IMR-90 (cell line): ENCODE results near the gene CFAP58. TPM values are rescaled to one million over a fixed set of nuclear protein-coding genes. Genes with fewer than 3 reads are reported as not detected.

Experiments
- ATAC-seq: fragments of 200-7000 bp; cut with Tn5 transposase; 2 replicates; pipeline ENCODE4 v1.9.1; 2020; ENCODE audit warnings: low read depth, mild to moderate bottlenecking, moderate library complexity
- BruUV-seq: library from RNA; stranded (reverse); fragments of 400-500 nt; replicated peaks from 2 replicates; lab custom pipeline; 2021; lab: Mats Ljungman, UMichigan
- CTCF ChIA-PET: fragments of 300-600 bp; formaldehyde crosslinking; extraction: SDS; loops from one replicate; lab custom pipeline; 2021; ENCODE audit warnings: antibody characterized with exemption; lab: Yijun Ruan, JAX
- POLR2A ChIA-PET: fragments of 300-600 bp; sonication (Branson Sonifier 250); formaldehyde crosslinking; loops from one replicate; lab custom pipeline; 2022; ENCODE audit warnings: antibody characterized with exemption; ENCODE audit not compliant: unreplicated experiment; lab: Charles Lee
- DNase-seq: peaks from one replicate; pipeline ENCODE4 v3.0.0; 2013
- H2AFZ ChIP-seq: replicated peaks from 2 replicates; pipeline ENCODE3; 2013; ENCODE audit warnings: low read length, mild to moderate bottlenecking; ENCODE audit not compliant: poor library complexity
- H2AK5ac ChIP-seq: 2 replicates; pipeline ENCODE4 v1.6.1; 2013; ENCODE audit warnings: low read depth, low read length, inconsistent platforms
- H2AK9ac ChIP-seq: replicated peaks from 2 replicates; pipeline ENCODE3; 2013; ENCODE audit warnings: mild to moderate bottlenecking, low read depth, low read length, moderate library complexity; ENCODE audit not compliant: poor library complexity
- H2BK120ac ChIP-seq: 2 replicates; pipeline ENCODE4 v1.6.1; 2013; ENCODE audit warnings: low read depth, low read length, inconsistent platforms
- H2BK15ac ChIP-seq: 3 replicates; pipeline ENCODE4 v1.6.1; 2013; ENCODE audit warnings: low read depth, low read length, inconsistent platforms
- H2BK20ac ChIP-seq: 2 replicates; pipeline ENCODE4 v1.6.1; 2013; ENCODE audit warnings: low read depth, mild to moderate bottlenecking, inconsistent platforms, low read length, moderate library complexity
- H2BK5ac ChIP-seq: 2 replicates; pipeline ENCODE4 v1.6.1; 2013; ENCODE audit warnings: mild to moderate bottlenecking, low read depth, low read length, inconsistent platforms; ENCODE audit not compliant: poor library complexity, severe bottlenecking
- H3K14ac ChIP-seq: replicated peaks from 2 replicates; pipeline ENCODE4 v1.6.1; 2013; ENCODE audit warnings: low read depth, low read length, inconsistent platforms
- H3K18ac ChIP-seq: 2 replicates; pipeline ENCODE4 v1.6.1; 2013; ENCODE audit warnings: low read depth, low read length, control low read depth
- H3K23ac ChIP-seq: 2 replicates; pipeline ENCODE4 v1.6.1; 2013; ENCODE audit warnings: low read depth, low read length, inconsistent platforms
- H3K27ac ChIP-seq: 2 replicates; pipeline ENCODE4 v1.5.1; 2013; ENCODE audit warnings: mild to moderate bottlenecking, control low read depth, low read length; ENCODE audit not compliant: insufficient read depth
- H3K27me3 ChIP-seq: 2 replicates; pipeline ENCODE4 v1.6.1; 2013; ENCODE audit warnings: low read length; ENCODE audit not compliant: control insufficient read depth, insufficient read depth
- H3K36me3 ChIP-seq: 2 replicates; pipeline ENCODE4 v1.6.1; 2013; ENCODE audit warnings: low read length, mixed read lengths; ENCODE audit not compliant: control insufficient read depth, insufficient read depth
- H3K4ac ChIP-seq: 2 replicates; pipeline ENCODE4 v1.6.1; 2013; ENCODE audit warnings: low read depth, low read length, inconsistent platforms
- H3K4me1 ChIP-seq: 2 replicates; pipeline ENCODE4 v1.6.1; 2013; ENCODE audit warnings: low read length, mixed read lengths; ENCODE audit not compliant: control insufficient read depth, insufficient read depth
- H3K4me2 ChIP-seq: 2 replicates; pipeline ENCODE4 v1.6.1; 2013; ENCODE audit warnings: low read depth, mild to moderate bottlenecking, control low read depth, low read length, moderate library complexity
- H3K4me3 ChIP-seq: 2 replicates; pipeline ENCODE4 v1.5.1; 2013; ENCODE audit warnings: low read depth, mild to moderate bottlenecking, control low read depth, low read length, moderate library complexity; ENCODE audit not compliant: insufficient read depth
- H3K56ac ChIP-seq: 2 replicates; pipeline ENCODE4 v1.6.1; 2013; ENCODE audit warnings: low read length, inconsistent platforms; ENCODE audit not compliant: insufficient read depth; ENCODE audit errors: extremely low read depth
- H3K79me1 ChIP-seq, 2 experiments: 2 replicates each; pipeline ENCODE4 v1.6.1; 2013; ENCODE audit warnings: low read length in 2 of 2, inconsistent platforms in 1 of 2, low read depth in 1 of 2
- H3K9ac ChIP-seq: 2 replicates; pipeline ENCODE4 v1.6.1; 2013; ENCODE audit warnings: low read depth, low read length, control low read depth
- H3K9me1 ChIP-seq: 2 replicates; pipeline ENCODE4 v1.6.1; 2013; ENCODE audit warnings: low read length, inconsistent platforms; ENCODE audit not compliant: insufficient read depth
- H3K9me3 ChIP-seq: 2 replicates; pipeline ENCODE4 v1.6.1; 2013; ENCODE audit warnings: low read length; ENCODE audit not compliant: control insufficient read depth, insufficient read depth
- H4K20me1 ChIP-seq: 2 replicates; pipeline ENCODE4 v1.6.1; 2013; ENCODE audit warnings: low read length, inconsistent platforms; ENCODE audit not compliant: insufficient read depth
- H4K5ac ChIP-seq: 2 replicates; pipeline ENCODE4 v1.6.1; 2013; ENCODE audit warnings: mild to moderate bottlenecking, low read depth, low read length, control low read depth
- H4K8ac ChIP-seq, 2 experiments: 2 replicates each; pipeline ENCODE4 v1.6.1; 2013; ENCODE audit warnings: low read depth in 2 of 2, low read length in 2 of 2, control low read depth in 1 of 2, inconsistent platforms in 1 of 2
- H4K91ac ChIP-seq: 2 replicates; pipeline ENCODE4 v1.6.1; 2013; ENCODE audit warnings: low read depth, low read length, inconsistent platforms; ENCODE audit not compliant: insufficient read depth
- BHLHE40 ChIP-seq: fragments of 150-350 bp; IDR thresholded peaks from 2 replicates; pipeline ENCODE4 v1.6.1; 2016; ENCODE audit warnings: mild to moderate bottlenecking, low read depth, low read length
- CEBPB ChIP-seq: IDR thresholded peaks from 2 replicates; pipeline ENCODE4 v1.6.1; 2012; ENCODE audit warnings: low read depth, low read length, improper control_type of control experiment
- FOS ChIP-seq: fragments of 150-350 bp; IDR thresholded peaks from 2 replicates; pipeline ENCODE4 v1.6.1; 2016; ENCODE audit warnings: low read depth, low read length
- MAFK ChIP-seq: IDR thresholded peaks from 2 replicates; pipeline ENCODE4 v1.6.1; 2012; ENCODE audit warnings: low read depth, low read length, improper control_type of control experiment
- MAZ ChIP-seq: IDR thresholded peaks from 2 replicates; pipeline ENCODE4 v1.6.1; 2012; ENCODE audit warnings: low read depth, mild to moderate bottlenecking, low read length, improper control_type of control experiment, moderate library complexity, borderline replicate concordance
- MXI1 ChIP-seq: IDR thresholded peaks from 2 replicates; pipeline ENCODE4 v1.6.1; 2012; ENCODE audit warnings: low read depth, mild to moderate bottlenecking, low read length, moderate library complexity, borderline replicate concordance
- NFE2L2 ChIP-seq: fragments of 150-350 bp; IDR thresholded peaks from 2 replicates; pipeline ENCODE4 v1.6.1; 2016; ENCODE audit warnings: low read depth, mild to moderate bottlenecking, low read length
- RAD21 ChIP-seq: IDR thresholded peaks from 2 replicates; pipeline ENCODE4 v1.6.1; 2012; ENCODE audit warnings: low read length, improper control_type of control experiment
- RCOR1 ChIP-seq: IDR thresholded peaks from 2 replicates; pipeline ENCODE4 v1.6.1; 2012; ENCODE audit warnings: mild to moderate bottlenecking, low read length, improper control_type of control experiment; ENCODE audit not compliant: insufficient replicate concordance
- RFX5 ChIP-seq: IDR thresholded peaks from 2 replicates; pipeline ENCODE4 v1.8.0; 2012; ENCODE audit warnings: low read depth, mild to moderate bottlenecking, low read length, moderate library complexity
- WGBS, 2 experiments: methylation state at CpG; one replicate each; pipeline versions ENCODE4 v1.1.5 to v1.1.7; 2013; ENCODE audit warnings: missing lambda C conversion rate in 2 of 2; ENCODE audit not compliant: insufficient read length in 1 of 2; ENCODE audit errors: extremely low coverage in 2 of 2; 5-methylcytosine and 5-hydroxymethylcytosine counted together
- dilution Hi-C: fragments of 300-500 bp; cut with HindIII; formaldehyde crosslinking; loops from one replicate; pipeline ENCODE4 v1.14.3; 2018; ENCODE audit warnings: low sequenced_read_pairs; ENCODE audit not compliant: unreplicated experiment
- in situ Hi-C: fragments of 300-500 bp; cut with MboI; formaldehyde crosslinking; loops from 3 replicates; pipeline ENCODE4 v1.14.3; 2019; ENCODE audit warnings: low sequenced_read_pairs, inconsistent platforms, mixed read lengths
- intact Hi-C: fragments of 100-400 bp; cut with micrococcal nuclease; formaldehyde crosslinking; loops from 2 replicates; pipeline ENCODE4 v1.10.0; 2022
- polyA plus RNA-seq, 3 experiments: library from polyadenylated mRNA; depleted of rRNA; stranded (reverse); fragments of >200 nt; gene quantifications; 2 replicates each; pipeline ENCODE4 v1.2.3, GENCODE V29; 2012; ENCODE audit warnings: low replicate concordance in 1 of 3
- total RNA-seq: library from RNA; depleted of rRNA; stranded (reverse); fragments of >200 nt; gene quantifications from 2 replicates; pipeline ENCODE4 v1.2.3, GENCODE V29; 2012
- TF ChIP-seq, protein P1 (sequence below): conservative IDR thresholded peaks from 2 replicates; pipeline ENCODE4 v1.5.1; 2012; ENCODE audit warnings: mild to moderate bottlenecking, low read depth, low read length, improper control_type of control experiment
- TF ChIP-seq, protein P2 (sequence below): fragments of 150-350 bp; IDR thresholded peaks from 2 replicates; pipeline ENCODE4 v1.6.1; 2017; ENCODE audit warnings: mild to moderate bottlenecking, antibody characterized with exemption, low read length, low read depth
- TF ChIP-seq, protein P3 (sequence below): fragments of 150-350 bp; IDR thresholded peaks from 2 replicates; pipeline ENCODE4 v1.6.1; 2016; ENCODE audit warnings: low read depth, mild to moderate bottlenecking, low read length, moderate library complexity, borderline replicate concordance

CFAP58 gene
- total and polyA plus RNA-seq, 2 of the 4 experiments (the other 2 are of a cell fraction), result 0.36 to 0.72 TPM

DNA sequence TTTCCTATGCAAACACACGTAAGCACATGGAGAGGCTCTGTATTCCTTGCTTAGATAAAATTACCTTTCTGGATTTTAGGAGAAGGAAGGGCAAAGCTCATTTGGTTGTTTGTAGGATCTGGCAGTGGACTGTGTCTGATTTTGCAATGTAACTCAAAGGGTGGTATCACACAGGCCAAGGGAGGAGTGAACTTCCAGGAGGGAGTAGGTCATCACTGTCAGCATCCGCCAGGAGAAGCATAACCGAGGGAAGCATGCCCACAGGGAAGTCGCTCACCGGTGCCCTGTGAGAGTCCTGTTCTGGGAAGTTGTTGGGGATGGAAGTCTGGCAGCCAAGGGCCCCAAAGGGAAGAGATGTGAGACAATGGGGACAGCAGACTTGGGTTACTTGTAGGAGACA is 74.4 kb downstream of the CFAP58 start:
- no peak overlapping the region for H2BK120ac ChIP-seq
- no peak overlapping the region for H2BK15ac ChIP-seq
- dilution Hi-C loops, result no loop called here
- H4K91ac ChIP-seq, result no peak overlapping the region
- no peaks in the 10 kb centered on the region for H3K9me1 ChIP-seq
- in situ Hi-C loops, result no loop called here
- H2BK5ac ChIP-seq, result no peak overlapping the region
- no peak overlapping the region for H2BK20ac ChIP-seq
- H3K4me3 ChIP-seq, result no peak overlapping the region
- H3K9me3 ChIP-seq, result no peaks in the 10 kb centered on the region
- H2AFZ ChIP-seq, result no peak overlapping the region
- WGBS, 2 experiments, result 70% methylated on average over 4 of the region's 5 CpGs; no CpG with 5 or more reads in 1 of the 2 experiments
- no peak overlapping the region for H4K5ac ChIP-seq
- H3K56ac ChIP-seq, result no peak overlapping the region
- no peak overlapping the region for H2AK9ac ChIP-seq
- H3K4ac ChIP-seq, result no peak overlapping the region
- no peak overlapping the region for H2AK5ac ChIP-seq
- H3K18ac ChIP-seq, result no peak overlapping the region
- H3K23ac ChIP-seq, result no peak overlapping the region
- DNase-seq (no peak), ATAC-seq (no peak)
- H3K27ac ChIP-seq, result no peak overlapping the region
- H3K9ac ChIP-seq, result no peak overlapping the region
- ChIA-PET POLR2A (no interaction called here), CTCF (no interaction called here)
- H3K36me3 ChIP-seq, result no peaks in the 10 kb centered on the region
- no peaks in the 10 kb centered on the region for H3K4me1 ChIP-seq
- no TSS peak for BruUV-seq
- no peak for TF ChIP-seq RAD21
- no peak for TF ChIP-seq CEBPB
- TF ChIP-seq RFX5, result no peak
- TF ChIP-seq, protein P1, sequence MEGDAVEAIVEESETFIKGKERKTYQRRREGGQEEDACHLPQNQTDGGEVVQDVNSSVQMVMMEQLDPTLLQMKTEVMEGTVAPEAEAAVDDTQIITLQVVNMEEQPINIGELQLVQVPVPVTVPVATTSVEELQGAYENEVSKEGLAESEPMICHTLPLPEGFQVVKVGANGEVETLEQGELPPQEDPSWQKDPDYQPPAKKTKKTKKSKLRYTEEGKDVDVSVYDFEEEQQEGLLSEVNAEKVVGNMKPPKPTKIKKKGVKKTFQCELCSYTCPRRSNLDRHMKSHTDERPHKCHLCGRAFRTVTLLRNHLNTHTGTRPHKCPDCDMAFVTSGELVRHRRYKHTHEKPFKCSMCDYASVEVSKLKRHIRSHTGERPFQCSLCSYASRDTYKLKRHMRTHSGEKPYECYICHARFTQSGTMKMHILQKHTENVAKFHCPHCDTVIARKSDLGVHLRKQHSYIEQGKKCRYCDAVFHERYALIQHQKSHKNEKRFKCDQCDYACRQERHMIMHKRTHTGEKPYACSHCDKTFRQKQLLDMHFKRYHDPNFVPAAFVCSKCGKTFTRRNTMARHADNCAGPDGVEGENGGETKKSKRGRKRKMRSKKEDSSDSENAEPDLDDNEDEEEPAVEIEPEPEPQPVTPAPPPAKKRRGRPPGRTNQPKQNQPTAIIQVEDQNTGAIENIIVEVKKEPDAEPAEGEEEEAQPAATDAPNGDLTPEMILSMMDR, result no peak
- TF ChIP-seq, protein P2, sequence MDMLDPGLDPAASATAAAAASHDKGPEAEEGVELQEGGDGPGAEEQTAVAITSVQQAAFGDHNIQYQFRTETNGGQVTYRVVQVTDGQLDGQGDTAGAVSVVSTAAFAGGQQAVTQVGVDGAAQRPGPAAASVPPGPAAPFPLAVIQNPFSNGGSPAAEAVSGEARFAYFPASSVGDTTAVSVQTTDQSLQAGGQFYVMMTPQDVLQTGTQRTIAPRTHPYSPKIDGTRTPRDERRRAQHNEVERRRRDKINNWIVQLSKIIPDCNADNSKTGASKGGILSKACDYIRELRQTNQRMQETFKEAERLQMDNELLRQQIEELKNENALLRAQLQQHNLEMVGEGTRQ, result no peak
- TF ChIP-seq MAFK, result no peak
- no peak for TF ChIP-seq FOS
- no peak for TF ChIP-seq RCOR1
- TF ChIP-seq, protein P3, sequence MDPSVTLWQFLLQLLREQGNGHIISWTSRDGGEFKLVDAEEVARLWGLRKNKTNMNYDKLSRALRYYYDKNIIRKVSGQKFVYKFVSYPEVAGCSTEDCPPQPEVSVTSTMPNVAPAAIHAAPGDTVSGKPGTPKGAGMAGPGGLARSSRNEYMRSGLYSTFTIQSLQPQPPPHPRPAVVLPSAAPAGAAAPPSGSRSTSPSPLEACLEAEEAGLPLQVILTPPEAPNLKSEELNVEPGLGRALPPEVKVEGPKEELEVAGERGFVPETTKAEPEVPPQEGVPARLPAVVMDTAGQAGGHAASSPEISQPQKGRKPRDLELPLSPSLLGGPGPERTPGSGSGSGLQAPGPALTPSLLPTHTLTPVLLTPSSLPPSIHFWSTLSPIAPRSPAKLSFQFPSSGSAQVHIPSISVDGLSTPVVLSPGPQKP, result no peak
- no peak for TF ChIP-seq MXI1
- TF ChIP-seq BHLHE40, result no peak
- no peak for TF ChIP-seq MAZ
- no peak for TF ChIP-seq NFE2L2
- H3K4me2 ChIP-seq, result no peak overlapping the region
- H3K79me1 ChIP-seq, result no peaks in the 10 kb centered on the region
- H4K8ac ChIP-seq, result no peak overlapping the region
- H3K14ac ChIP-seq, result no peak overlapping the region
- no peaks in the 10 kb centered on the region for H4K20me1 ChIP-seq
- peaks cover 4% of the 10 kb centered on the region for H3K27me3 ChIP-seq
- intact Hi-C loops, result no loop called here
